H9 (cell line): ENCODE data around the gene GABRD. TPM values are rescaled to one million over a fixed set of nuclear protein-coding genes. Genes with fewer than 3 reads are reported as not detected.

Source experiments
- DNase-seq: peaks from one replicate; pipeline ENCODE4 v3.0.0-alpha.2; 2017
- H2AFZ ChIP-seq: one replicate; pipeline ENCODE4 v1.6.1; 2013; ENCODE audit warnings: mild to moderate bottlenecking, low read length, control low read depth, moderate library complexity
- H2AK5ac ChIP-seq: 2 replicates; pipeline ENCODE4 v1.6.1; 2013; ENCODE audit warnings: low read length, control low read depth, mixed read lengths; ENCODE audit not compliant: insufficient read length
- H2BK120ac ChIP-seq: one replicate; pipeline ENCODE4 v1.6.1; 2013; ENCODE audit warnings: low read depth, mild to moderate bottlenecking, low read length, control low read depth, inconsistent platforms; ENCODE audit not compliant: poor library complexity, severe bottlenecking
- H2BK12ac ChIP-seq: 2 replicates; pipeline ENCODE4 v1.6.1; 2013; ENCODE audit warnings: low read length, control low read depth, mixed read lengths, low read depth; ENCODE audit not compliant: insufficient read length
- H2BK15ac ChIP-seq: 2 replicates; pipeline ENCODE4 v1.6.1; 2013; ENCODE audit warnings: low read depth, low read length, control low read depth
- H2BK20ac ChIP-seq: one replicate; pipeline ENCODE4 v1.6.1; 2013; ENCODE audit warnings: low read depth, mild to moderate bottlenecking, low read length, control low read depth, inconsistent platforms; ENCODE audit not compliant: poor library complexity, severe bottlenecking
- H2BK5ac ChIP-seq: 2 replicates; pipeline ENCODE4 v1.6.1; 2013; ENCODE audit warnings: low read length, control low read depth, mixed read lengths; ENCODE audit not compliant: insufficient read length
- H3K14ac ChIP-seq: 2 replicates; pipeline ENCODE4 v1.6.1; 2013; ENCODE audit warnings: low read length, control low read depth; ENCODE audit not compliant: insufficient read depth
- H3K18ac ChIP-seq: 2 replicates; pipeline ENCODE4 v1.6.1; 2013; ENCODE audit warnings: low read depth, mild to moderate bottlenecking, mixed read lengths, low read length, control low read depth; ENCODE audit not compliant: insufficient read length
- H3K23ac ChIP-seq: 2 replicates; pipeline ENCODE4 v1.6.1; 2013; ENCODE audit warnings: low read length, control low read depth, mixed read lengths, low read depth; ENCODE audit not compliant: insufficient read length
- H3K23me2 ChIP-seq: 2 replicates; pipeline ENCODE4 v1.6.1; 2013; ENCODE audit warnings: low read depth, mild to moderate bottlenecking, mixed read lengths, low read length, control low read depth; ENCODE audit not compliant: insufficient read length, poor library complexity, severe bottlenecking
- H3K27ac ChIP-seq: 2 replicates; pipeline ENCODE4 v1.5.1; 2013; ENCODE audit warnings: low read length, control low read depth, mixed read lengths, low read depth; ENCODE audit not compliant: insufficient read length
- H3K27me3 ChIP-seq: 2 replicates; pipeline ENCODE4 v1.6.1; 2013; ENCODE audit warnings: low read length, control low read depth, inconsistent platforms; ENCODE audit not compliant: insufficient read depth
- H3K4ac ChIP-seq: 2 replicates; pipeline ENCODE4 v1.6.1; 2013; ENCODE audit warnings: low read depth, mild to moderate bottlenecking, control low read depth, inconsistent platforms, low read length, moderate library complexity
- H3K4me1 ChIP-seq: 2 replicates; pipeline ENCODE4 v1.6.1; 2013; ENCODE audit warnings: low read length, control low read depth, inconsistent platforms; ENCODE audit not compliant: insufficient read depth
- H3K4me2 ChIP-seq: 2 replicates; pipeline ENCODE4 v1.6.1; 2013; ENCODE audit warnings: low read length, control low read depth, mixed read lengths; ENCODE audit not compliant: insufficient read length, insufficient read depth
- H3K56ac ChIP-seq: 2 replicates; pipeline ENCODE4 v1.6.1; 2013; ENCODE audit warnings: low read depth, mild to moderate bottlenecking, mixed read lengths, low read length, control low read depth; ENCODE audit not compliant: insufficient read length
- H3K79me1 ChIP-seq: 2 replicates; pipeline ENCODE4 v1.6.1; 2013; ENCODE audit warnings: low read depth, mild to moderate bottlenecking, moderate library complexity, low read length, control low read depth, inconsistent platforms; ENCODE audit not compliant: insufficient read depth, poor library complexity, severe bottlenecking
- H3K79me2 ChIP-seq: 2 replicates; pipeline ENCODE4 v1.6.1; 2013; ENCODE audit warnings: low read length, control low read depth, inconsistent platforms; ENCODE audit not compliant: insufficient read depth
- H3K9ac ChIP-seq: 2 replicates; pipeline ENCODE4 v1.6.1; 2013; ENCODE audit warnings: low read length, control low read depth, mixed read lengths; ENCODE audit not compliant: insufficient read length; ENCODE audit errors: extremely low read depth
- H3K9me3 ChIP-seq: one replicate; pipeline ENCODE4 v1.6.1; 2013; ENCODE audit warnings: low read depth, low read length, inconsistent platforms; ENCODE audit not compliant: control insufficient read depth
- H3T11ph ChIP-seq: one replicate; pipeline ENCODE4 v1.6.1; 2013; ENCODE audit warnings: mild to moderate bottlenecking, low read length, control low read depth, inconsistent platforms
- H4K20me1 ChIP-seq: one replicate; pipeline ENCODE4 v1.6.1; 2013; ENCODE audit not compliant: control insufficient read depth, insufficient read length, insufficient read depth
- H4K5ac ChIP-seq: 2 replicates; pipeline ENCODE4 v1.6.1; 2013; ENCODE audit warnings: low read depth, mild to moderate bottlenecking, mixed read lengths, low read length, control low read depth; ENCODE audit not compliant: insufficient read length
- H4K8ac ChIP-seq: replicated peaks from 2 replicates; pipeline ENCODE4 v1.6.1; 2013; ENCODE audit warnings: low read length, control low read depth, mixed read lengths, low read depth; ENCODE audit not compliant: insufficient read length
- H4K91ac ChIP-seq: 2 replicates; pipeline ENCODE4 v1.6.1; 2013; ENCODE audit warnings: low read depth, mild to moderate bottlenecking, moderate library complexity, mixed read lengths, low read length, control low read depth; ENCODE audit not compliant: insufficient read length
- H3K27ac Mint-ChIP-seq, 3 experiments: 2 replicates in 2 of 3; 3 replicates in 1 of 3; pipeline ENCODE4 v1.8.0; 2020 to 2021; ENCODE audit warnings: mixed read lengths in 3 of 3, mild to moderate bottlenecking in 1 of 3, moderate library complexity in 1 of 3
- H3K27me3 Mint-ChIP-seq: 2 replicates; pipeline ENCODE4 v1.8.0; 2021; ENCODE audit warnings: low read depth, mild to moderate bottlenecking, moderate library complexity, mixed read lengths
- H3K36me3 Mint-ChIP-seq, 3 experiments: 2 replicates in 2 of 3; 3 replicates in 1 of 3; pipeline ENCODE4 v1.8.0; 2020 to 2021; ENCODE audit warnings: low read depth in 3 of 3, mixed read lengths in 3 of 3; ENCODE audit not compliant: insufficient read depth in 1 of 3
- H3K4me1 Mint-ChIP-seq, 2 experiments: 2 replicates each; pipeline ENCODE4 v1.8.0; 2020; ENCODE audit warnings: mixed read lengths in 2 of 2
- H3K4me3 Mint-ChIP-seq, 2 experiments: 2 replicates in 1 of 2; 3 replicates in 1 of 2; pipeline ENCODE4 v1.8.0; 2020 to 2021; ENCODE audit warnings: mild to moderate bottlenecking in 2 of 2, mixed read lengths in 2 of 2, moderate library complexity in 1 of 2
- H3K9me3 Mint-ChIP-seq, 2 experiments: 2 replicates in 1 of 2; 3 replicates in 1 of 2; pipeline ENCODE4 v1.8.0; 2020; ENCODE audit warnings: mild to moderate bottlenecking in 2 of 2, mixed read lengths in 2 of 2, moderate library complexity in 1 of 2
- WGBS: extraction: QIAGEN DNeasy Blood & Tissue Kit; methylation state at CpG from one replicate; pipeline ENCODE4 v1.1.7; 2013; ENCODE audit warnings: missing lambda C conversion rate, low lambda C conversion rate, mixed read lengths; ENCODE audit not compliant: insufficient read length; ENCODE audit errors: extremely low coverage; 5-methylcytosine and 5-hydroxymethylcytosine counted together
- total RNA-seq: library from RNA; stranded (reverse); gene quantifications from 2 replicates; pipeline ENCODE4 v1.2.1, GENCODE V29; 2021
- TF ChIP-seq, protein P1 (sequence below): fragments of 200-600 bp; sonication (generic); conservative IDR thresholded peaks from 3 replicates; pipeline ENCODE4 v1.8.0; 2021; ENCODE audit warnings: antibody characterized with exemption, mild to moderate bottlenecking

GABRD gene
- total RNA-seq, 1 experiment from 2014 or later: 0.59 TPM

DNA sequence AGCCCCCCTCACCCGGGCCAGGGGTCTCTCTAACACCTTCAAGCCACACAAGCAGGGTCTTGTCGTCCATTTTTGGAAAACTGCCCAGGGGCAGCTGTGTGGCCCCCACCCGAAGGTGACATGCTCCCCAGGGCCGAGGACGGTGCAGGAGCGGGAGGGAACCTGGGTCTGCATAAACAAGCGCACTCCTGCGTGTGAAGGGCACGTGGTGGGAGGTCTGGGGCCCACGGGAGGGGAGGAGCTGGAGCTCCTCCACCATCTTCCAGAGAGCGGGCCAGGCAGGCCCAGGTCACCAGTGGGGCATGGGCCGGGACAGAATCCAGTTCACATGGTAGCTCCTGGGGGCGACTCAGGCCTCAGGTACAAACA is 32.0 kb upstream of the GABRD start:
- H3K4ac ChIP-seq: no peak overlapping the region
- no peaks in the 10 kb centered on the region for H3K27me3 ChIP-seq
- no peak overlapping the region for H2BK15ac ChIP-seq
- no peak overlapping the region; the same call in 1 of the 2 replicates for H3K14ac ChIP-seq
- H3K27ac ChIP-seq: no peak overlapping the region
- no peak overlapping the region for H4K8ac ChIP-seq
- Mint-ChIP-seq H3K4me3 (no peak overlapping the region), H3K27ac (no peak overlapping the region), H3K4me1 (peaks cover 7 to 17% of the 10 kb centered on the region in 2 experiments), H3K27me3 (peaks cover 1% of the 10 kb centered on the region; the same call in 1 of the 2 replicates), H3K36me3 (no peaks in the 10 kb centered on the region), H3K9me3 (no peaks in the 10 kb centered on the region)
- H3K79me1 ChIP-seq: no peaks in the 10 kb centered on the region
- no peak overlapping the region for H4K5ac ChIP-seq
- no peaks in the 10 kb centered on the region for H3K23me2 ChIP-seq
- H3K9ac ChIP-seq: no peak overlapping the region
- H2AK5ac ChIP-seq: no peak overlapping the region
- H4K20me1 ChIP-seq: no peaks in the 10 kb centered on the region
- H3T11ph ChIP-seq: no peak overlapping the region
- TF ChIP-seq, protein P1, sequence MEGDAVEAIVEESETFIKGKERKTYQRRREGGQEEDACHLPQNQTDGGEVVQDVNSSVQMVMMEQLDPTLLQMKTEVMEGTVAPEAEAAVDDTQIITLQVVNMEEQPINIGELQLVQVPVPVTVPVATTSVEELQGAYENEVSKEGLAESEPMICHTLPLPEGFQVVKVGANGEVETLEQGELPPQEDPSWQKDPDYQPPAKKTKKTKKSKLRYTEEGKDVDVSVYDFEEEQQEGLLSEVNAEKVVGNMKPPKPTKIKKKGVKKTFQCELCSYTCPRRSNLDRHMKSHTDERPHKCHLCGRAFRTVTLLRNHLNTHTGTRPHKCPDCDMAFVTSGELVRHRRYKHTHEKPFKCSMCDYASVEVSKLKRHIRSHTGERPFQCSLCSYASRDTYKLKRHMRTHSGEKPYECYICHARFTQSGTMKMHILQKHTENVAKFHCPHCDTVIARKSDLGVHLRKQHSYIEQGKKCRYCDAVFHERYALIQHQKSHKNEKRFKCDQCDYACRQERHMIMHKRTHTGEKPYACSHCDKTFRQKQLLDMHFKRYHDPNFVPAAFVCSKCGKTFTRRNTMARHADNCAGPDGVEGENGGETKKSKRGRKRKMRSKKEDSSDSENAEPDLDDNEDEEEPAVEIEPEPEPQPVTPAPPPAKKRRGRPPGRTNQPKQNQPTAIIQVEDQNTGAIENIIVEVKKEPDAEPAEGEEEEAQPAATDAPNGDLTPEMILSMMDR: no peak
- H2BK12ac ChIP-seq: no peak overlapping the region
- no peak for DNase-seq
- H2BK5ac ChIP-seq: no peak overlapping the region
- no peak overlapping the region for H3K23ac ChIP-seq
- H3K9me3 ChIP-seq: no peaks in the 10 kb centered on the region
- no peak overlapping the region for H3K4me2 ChIP-seq
- H2BK120ac ChIP-seq: no peak overlapping the region
- no peaks in the 10 kb centered on the region; the same call in 1 of the 2 replicates for H3K4me1 ChIP-seq
- H4K91ac ChIP-seq: no peak overlapping the region
- no peak overlapping the region for H3K18ac ChIP-seq
- H2AFZ ChIP-seq: no peak overlapping the region
- H3K56ac ChIP-seq: no peak overlapping the region
- no CpG with 5 or more reads among the region's 13 CpGs for WGBS
- H3K79me2 ChIP-seq: no peaks in the 10 kb centered on the region
- no peak overlapping the region for H2BK20ac ChIP-seq
